Jurkat, Clone E6-1 (cell line): Measurements from ENCODE around the gene RHOG.
"Not testable (repeated sequence)": the region's sequence is repeated elsewhere in the genome, so short reads cannot be mapped to it uniquely, and the experiment has no call there.

Experiments used
- DNase-seq: peaks from one replicate; pipeline ENCODE4 v3.0.0-alpha.2; 2011; ENCODE audit warnings: low read depth, low spot score
- H3K4me3 ChIP-seq: 2 replicates; pipeline ENCODE4 v1.5.1; 2011; ENCODE audit warnings: mild to moderate bottlenecking, low read length, control low read depth, moderate library complexity

Gene RHOG

DNA sequence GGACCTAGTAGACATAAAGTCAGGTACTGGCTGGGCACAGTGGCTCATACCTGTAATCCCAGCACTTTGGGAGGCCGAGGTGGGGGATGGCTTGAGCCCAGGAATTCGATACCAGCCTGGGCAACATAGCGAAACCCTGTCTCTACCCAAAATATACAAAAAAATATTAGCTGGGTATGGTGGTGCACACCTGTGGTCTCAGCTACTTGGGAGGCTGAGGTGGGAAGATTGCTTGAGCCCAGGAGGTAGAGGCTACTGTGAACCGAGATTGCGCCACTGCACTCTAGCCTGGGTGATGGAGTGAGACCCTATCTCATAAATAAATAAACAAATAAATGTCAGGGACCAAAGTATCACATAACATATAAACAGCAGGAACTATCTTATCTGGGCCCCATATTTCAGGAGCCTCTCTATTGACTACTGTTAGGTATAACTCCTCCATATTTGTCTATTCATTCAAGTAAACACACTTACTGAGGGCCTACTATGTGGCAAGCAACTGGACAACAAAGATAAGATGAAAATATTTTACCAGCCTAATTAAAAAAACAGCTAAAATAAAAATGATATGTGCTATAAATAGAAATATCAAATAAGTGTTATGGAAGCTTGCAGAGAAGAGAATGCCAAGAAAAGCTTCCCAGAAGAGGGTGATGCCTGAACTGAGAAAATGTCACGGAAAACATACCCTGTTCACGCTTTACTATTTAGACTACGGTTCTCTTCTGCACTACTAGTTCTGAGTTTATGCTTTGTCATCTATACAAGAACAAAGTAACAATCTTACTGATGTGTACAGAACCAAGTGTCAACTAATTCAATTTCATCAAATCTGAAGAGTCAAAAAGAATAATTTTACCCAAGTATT lies 45.4 kb downstream of the RHOG start:
- no peak for DNase-seq
- peak overlapping the region; percentile 99 for H3K4me3 ChIP-seq

DNA sequence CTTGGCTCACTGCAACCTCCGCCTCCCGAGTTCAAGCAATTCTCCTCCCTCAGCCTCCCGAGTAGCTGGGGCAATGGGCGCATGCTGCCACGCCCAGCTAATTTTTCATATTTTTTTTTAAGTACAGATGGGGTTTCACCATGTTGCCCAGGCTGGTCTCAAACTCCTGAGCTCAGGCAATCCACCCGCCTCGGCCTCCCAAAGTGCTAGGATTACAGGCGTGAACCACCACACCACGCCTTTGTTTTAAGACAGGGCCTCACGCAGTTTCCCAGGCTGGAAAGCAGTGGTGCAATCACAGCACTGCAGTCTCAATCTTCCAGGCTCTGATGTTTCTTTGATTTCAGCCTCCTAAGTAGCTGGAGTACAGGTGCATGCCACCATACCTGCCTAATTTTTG lies 46.4 kb downstream of the RHOG start:
- H3K4me3 ChIP-seq: not testable (repeated sequence)

DNA sequence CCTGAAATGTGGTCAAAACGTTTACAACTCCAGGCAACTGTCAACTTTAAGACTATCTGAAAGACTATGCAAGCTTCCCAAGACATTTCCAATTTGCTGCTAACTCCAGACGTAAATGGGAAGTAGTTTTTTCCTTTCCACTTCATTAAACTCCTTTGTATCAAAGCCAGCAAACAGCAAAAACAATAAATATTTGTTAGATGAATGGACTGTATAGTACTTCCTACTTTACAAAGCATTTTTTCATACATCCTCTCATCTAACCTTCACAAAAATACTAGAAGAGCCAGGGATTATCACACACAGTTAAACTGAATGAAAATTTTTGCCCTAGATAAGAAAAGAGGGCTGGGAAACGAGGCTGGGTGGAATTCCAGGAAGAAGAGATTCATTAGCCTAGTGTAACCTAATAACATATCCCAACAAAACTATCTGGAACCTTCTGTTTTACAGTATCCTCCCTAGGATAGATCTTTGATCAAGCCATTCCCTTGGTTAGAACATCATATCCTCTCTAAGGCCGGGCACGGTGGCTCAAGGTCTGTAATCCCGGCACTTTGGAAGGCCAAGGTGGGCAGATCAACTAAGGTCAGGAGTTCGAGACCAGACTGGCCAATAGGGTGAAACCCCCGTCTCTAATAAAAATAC lies 53.9 kb downstream of the RHOG start:
- no peak for DNase-seq
- H3K4me3 ChIP-seq: no peak overlapping the region

More for the DNA sequence above, 46.4 kb downstream of the RHOG start:
- DNase-seq: not testable (repeated sequence)

DNA sequence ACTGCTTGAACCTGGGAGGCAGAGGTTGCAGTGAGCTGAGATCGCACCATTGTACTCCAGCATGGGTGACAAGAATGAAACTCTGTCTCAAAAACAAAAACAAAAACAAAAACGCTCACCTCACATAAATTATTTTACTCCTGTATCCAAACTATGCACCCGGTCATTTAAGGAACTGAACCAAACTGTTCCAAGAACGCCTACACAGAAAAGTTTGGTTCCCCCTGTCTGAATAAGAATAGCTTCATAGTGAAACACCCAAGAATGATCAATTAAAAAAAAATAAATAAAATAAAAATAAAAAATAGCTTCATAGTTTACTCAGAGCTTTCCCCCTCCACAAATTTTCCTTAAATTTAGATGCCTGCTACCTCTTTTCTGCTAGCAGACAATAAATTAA lies 57.1 kb downstream of the RHOG start:
- H3K4me3 ChIP-seq: no peak overlapping the region
- no peak for DNase-seq

DNA sequence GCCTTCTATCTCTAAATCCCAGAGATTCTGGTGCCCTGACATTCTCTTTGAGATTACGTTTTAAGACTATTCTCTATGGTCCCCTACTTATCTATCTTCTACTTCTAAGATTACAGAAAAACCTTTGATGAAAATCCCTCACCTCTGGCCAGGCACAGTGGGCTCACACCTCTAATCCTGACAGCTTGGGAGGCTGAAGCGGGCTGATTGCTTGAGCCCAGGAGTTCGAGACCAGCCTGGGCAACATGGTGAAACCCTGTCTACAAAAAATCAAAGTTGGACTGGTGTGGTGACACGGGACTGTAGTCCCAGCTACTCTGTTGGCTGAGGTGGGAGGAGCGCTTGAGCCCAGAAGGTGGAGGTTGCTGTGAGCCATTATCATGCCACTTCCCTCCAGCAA lies 57.8 kb downstream of the RHOG start:
- no peak overlapping the region for H3K4me3 ChIP-seq
- no peak for DNase-seq

DNA sequence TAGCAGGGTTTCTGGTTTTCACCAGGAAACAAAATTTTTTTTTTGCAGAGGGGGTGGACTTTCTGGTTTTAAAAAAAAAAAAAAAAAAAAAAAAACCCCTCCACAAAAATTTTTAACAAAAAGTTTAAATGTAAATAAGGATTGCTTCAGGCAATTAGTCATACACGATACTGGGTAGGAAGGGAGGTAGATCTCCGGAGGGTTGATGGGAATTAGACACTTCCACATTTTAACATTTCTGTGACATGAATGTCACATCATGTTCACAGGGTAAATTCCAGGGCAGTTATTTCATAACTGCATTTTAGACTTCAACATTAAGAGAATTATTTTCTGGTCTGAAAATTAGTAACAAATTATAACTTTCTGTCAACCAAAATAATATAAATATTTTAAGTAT lies 59.3 kb downstream of the RHOG start:
- H3K4me3 ChIP-seq: no peak overlapping the region
- DNase-seq: no peak
